T47D (cell line): ENCODE data around the gene MRPL9.

Experiments
- DNase-seq, 2 experiments: peaks; one replicate each; pipeline versions ENCODE4 v3.0.0 to v3.0.0-alpha.2; 2011 to 2012; ENCODE audit warnings: low read depth in 1 of 2, low spot score in 1 of 2
- JUND ChIP-seq: IDR thresholded peaks from 2 replicates; pipeline ENCODE4 v1.6.1; 2012; ENCODE audit warnings: low read depth
- in situ Hi-C: cut with HindIII; loops from 2 replicates; pipeline ENCODE4 v1.10.0; 2016; ENCODE audit warnings: low sequenced_read_pairs, low pct_unique_long_range_greater_than_20kb

The MRPL9 gene

GRCh38 chr1:151720554-151720953 lies 42.7 kb downstream of the MRPL9 start:
- no peak for TF ChIP-seq JUND
- DNase-seq, result peak; percentile 34 to 80
- in situ Hi-C loops, result no loop called here

- no peak for TF ChIP-seq JUND
- in situ Hi-C loops, result no loop called here
- no peak for DNase-seq
Observed at GRCh38 chr1:151720125-151720524, 43.2 kb downstream of the MRPL9 start.

DNA sequence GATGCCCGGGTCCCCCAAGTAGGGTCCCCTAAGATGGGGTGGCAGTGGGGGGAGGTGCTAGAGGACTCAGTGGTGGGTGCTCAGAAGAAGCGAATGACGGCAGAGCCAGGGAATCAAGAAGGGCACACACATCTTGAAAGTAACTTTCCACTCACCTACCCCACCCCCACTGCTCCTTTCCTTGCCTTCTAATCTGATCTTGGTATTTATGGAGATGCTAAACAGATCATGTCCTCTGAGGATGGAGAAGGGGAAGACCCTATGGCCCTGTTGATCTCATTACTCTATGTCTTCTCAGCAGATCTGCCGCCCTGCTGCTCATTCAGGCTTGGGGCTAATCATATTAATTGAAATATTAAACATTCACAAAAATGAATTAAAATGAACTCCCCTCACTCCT lies 44.6 kb downstream of the MRPL9 start:
- in situ Hi-C loops, result no loop called here
- no peak for DNase-seq
- TF ChIP-seq JUND, result no peak

DNA sequence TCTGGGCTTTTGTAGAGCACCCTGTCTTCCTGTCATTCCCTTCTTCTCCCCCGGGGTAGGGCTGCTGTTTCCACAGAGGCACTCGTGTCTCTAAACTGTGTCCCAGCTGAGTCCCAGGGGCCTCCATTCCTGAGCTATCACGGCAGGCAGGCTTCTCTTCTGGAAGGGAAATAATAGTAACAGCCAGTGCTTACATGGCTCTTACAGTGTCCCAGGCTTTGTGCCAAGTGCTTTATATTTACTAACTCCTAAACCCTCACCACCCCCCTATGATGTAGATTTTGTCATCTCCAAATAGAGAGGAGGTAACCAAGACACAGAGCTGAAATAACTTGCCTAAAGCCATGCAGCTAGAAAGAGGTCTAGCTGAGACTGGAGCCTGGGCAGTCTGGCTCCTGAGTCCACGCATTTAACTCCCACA lies 45.3 kb downstream of the MRPL9 start:
- no peak for TF ChIP-seq JUND
- DNase-seq, result peak; percentile 80 to 82
- in situ Hi-C loops, result no loop called here

DNA sequence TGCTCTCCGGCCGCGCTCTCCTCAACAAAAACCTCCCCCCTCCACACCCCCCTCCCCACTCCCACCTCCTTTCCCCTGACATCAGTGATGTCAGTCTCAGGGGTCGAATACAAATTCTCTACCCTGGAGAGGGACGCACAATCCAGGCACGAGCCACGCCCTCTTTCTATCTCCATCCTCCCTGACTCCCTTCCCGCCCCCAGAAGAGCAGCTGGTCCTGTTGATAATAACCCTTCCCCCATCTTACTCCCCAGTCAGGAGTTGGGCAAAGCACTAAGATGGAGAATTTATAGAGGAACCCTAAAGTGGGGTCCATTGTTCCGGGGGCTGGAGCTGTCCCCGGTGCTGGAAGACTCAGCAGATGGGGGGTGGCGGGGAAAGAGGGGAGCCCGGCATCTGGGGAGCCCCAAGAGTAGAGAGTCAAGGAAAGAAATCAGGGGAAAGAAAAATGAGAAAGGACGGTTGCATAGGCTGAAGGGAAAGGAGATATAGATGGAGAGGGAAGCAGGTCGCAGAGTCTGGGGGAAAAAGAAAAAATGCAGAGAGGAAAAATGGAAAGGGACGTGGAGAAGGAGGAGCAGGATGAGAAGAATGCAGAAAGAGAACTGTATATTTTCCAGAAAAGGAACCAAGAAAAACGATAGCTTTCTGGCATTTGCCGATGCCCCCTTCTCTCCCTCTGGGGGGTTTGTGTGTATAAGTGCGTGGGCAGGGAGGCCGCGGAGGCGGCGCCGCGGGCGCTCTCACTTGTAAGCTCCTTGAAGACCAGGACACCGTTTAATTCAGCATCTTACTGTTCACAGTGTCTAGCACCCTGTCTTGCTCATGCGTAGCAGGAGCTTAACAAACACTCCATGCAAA lies 46.3 kb downstream of the MRPL9 start, which contains the start of gene CELF3:
CELF3 (minus strand) TSS at position 33 of the 861 bp plus-strand sequence. CDS start 783 bp downstream, outside the sequence.
- peak; percentile 75 to 83 for DNase-seq
- TF ChIP-seq JUND, result no peak
- in situ Hi-C loops, result no loop called here

DNA sequence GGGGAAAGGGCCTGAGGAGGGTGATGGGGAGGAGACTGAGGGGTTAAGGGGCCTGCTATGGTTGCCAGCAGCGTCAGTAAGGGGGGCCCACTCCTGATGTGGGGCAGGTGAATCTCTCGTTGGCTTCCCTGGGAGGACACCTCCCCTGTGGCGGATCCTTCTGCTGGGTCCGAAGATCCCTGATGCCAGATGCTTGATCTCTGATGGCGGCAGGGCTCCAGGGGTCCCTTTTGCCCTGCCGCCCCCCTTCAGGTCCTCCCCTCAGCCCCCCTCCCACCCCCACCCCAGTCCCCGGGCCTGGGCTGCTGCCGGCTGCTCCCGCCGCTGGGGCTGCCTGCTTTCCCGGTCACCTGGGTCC lies 46.9 kb downstream of the MRPL9 start:
- in situ Hi-C loops, result no loop called here
- no peak for TF ChIP-seq JUND

GRCh38 chr1:151715726-151716404 lies 47.4 kb downstream of the MRPL9 start:
- no peak for DNase-seq
- no peak for TF ChIP-seq JUND
- in situ Hi-C loops, result no loop called here

More for the DNA sequence above, 46.9 kb downstream of the MRPL9 start:
- DNase-seq, result no peak

- in situ Hi-C loops, result no loop called here
- no peak for TF ChIP-seq JUND
- no peak for DNase-seq
Observed at GRCh38 chr1:151714820-151715725, 48.2 kb downstream of the MRPL9 start.

GRCh38 chr1:151713874-151714273 lies 49.4 kb downstream of the MRPL9 start:
- DNase-seq, result no peak
- in situ Hi-C loops, result no loop called here

DNA sequence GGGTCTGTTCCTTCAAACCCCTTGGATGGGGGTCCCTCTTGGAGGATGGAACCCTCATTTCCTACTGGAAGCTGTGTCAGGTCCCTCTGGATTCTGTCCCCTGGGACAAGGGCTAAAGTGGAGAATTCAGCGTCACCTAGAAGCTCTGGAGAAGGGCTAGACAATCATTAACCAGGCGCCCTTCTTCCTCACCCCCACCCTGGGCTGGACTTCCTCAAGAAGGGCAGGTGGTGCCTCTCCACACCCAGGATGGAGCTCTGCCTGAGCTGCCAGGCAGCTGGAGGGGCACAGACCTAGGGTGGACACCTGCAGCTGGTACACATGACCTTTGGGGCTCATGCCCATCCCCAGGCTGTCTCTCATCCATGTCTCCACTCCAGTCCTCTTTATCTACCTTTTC lies 50.3 kb downstream of the MRPL9 start:
- no peak for DNase-seq
- in situ Hi-C loops, result no loop called here
- TF ChIP-seq JUND, result no peak

More at GRCh38 chr1:151713874-151714273, 49.4 kb downstream of the MRPL9 start:
- TF ChIP-seq JUND, result no peak

GRCh38 chr1:151711951-151712350 lies 51.3 kb downstream of the MRPL9 start:
- no peak for TF ChIP-seq JUND
- in situ Hi-C loops, result no loop called here
- no peak for DNase-seq

DNA sequence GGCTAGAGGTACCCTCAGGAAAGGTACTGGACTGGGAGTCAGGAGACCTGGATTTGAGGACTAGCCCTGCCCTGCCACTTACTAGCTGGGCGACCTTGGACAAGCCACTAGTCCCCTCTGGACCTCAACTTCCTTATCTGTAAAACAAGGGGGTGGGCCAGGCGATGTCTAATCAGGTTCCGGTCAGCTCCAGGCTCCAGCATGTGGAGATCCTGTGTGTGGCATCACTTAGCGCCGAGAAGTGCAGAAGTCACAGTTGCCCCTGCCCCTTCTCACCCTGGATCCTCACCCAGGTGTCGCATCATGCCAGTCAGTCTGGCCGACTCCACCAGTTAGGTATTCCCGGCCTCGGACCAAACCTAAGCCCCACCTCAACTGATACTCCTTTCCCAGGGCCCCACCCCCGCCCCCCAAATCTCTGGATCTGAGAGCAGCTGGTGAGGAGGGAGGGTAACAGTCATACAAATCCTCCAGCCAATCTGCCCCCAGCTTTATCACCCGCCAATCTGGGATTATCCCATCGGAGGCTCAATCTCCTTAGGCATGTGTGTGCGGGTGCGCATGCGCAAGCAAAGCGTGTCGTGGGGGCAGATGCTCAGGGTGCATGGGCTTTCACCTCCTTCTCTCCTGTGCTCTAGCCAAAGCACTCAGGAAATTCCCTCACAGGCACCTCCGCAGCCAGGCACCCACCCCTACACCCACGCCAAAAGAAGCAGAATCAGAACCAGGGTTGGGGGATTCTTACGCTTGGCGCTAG lies 52.1 kb downstream of the MRPL9 start:
- no peak for DNase-seq
- TF ChIP-seq JUND, result no peak
- in situ Hi-C loops, result no loop called here
